Vagina (tissue), 2 donors: Measurements from ENCODE around the gene SUSD6.

Source experiments
- POLR2A ChIP-seq, 2 donors: fragments of 450-650 bp; IDR thresholded peaks; one replicate each; pipeline ENCODE4 v1.6.1; 2017; ENCODE audit warnings: antibody characterized with exemption in 2 of 2, mild to moderate bottlenecking in 2 of 2, moderate library complexity in 2 of 2
- POLR2AphosphoS5 ChIP-seq, 2 donors: sonication (generic); formaldehyde crosslinking; IDR thresholded peaks; one replicate each; pipeline ENCODE4 v1.9.0; 2017; ENCODE audit warnings: antibody characterized with exemption in 2 of 2, mild to moderate bottlenecking in 2 of 2, low read depth in 1 of 2; ENCODE audit not compliant: insufficient read depth in 1 of 2
- TF ChIP-seq, protein P1 (sequence below), 3 experiments: fragments of 450-650 bp in 2 of 3; fragments of 200-600 bp in 1 of 3; sonication (generic) in 1 of 3; IDR thresholded peaks; one replicate each; pipeline ENCODE4 v1.5.1; 2017 to 2019; ENCODE audit warnings: antibody characterized with exemption in 3 of 3, mild to moderate bottlenecking in 2 of 3, moderate library complexity in 2 of 3

DNA sequence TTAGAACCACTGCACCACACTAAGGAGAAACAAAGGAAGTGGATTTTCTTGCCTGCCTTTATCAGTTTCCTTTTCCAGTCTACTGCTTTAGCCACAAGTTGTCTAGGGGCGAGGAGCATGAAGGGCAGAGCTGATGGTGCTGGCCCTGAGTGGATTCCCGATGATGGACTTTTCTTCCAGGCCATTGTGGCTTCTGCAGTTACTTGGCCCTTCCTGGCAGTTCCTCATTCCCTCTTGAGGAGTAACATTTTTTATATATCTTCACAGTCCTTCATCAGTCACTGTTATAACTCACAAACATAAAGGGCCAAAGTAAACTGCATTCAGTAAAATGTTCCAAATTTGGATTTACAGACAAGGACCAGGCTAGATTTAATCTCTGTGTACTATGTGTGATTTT, 94.3 kb downstream of the SUSD6 start:
- TF ChIP-seq, protein P1, sequence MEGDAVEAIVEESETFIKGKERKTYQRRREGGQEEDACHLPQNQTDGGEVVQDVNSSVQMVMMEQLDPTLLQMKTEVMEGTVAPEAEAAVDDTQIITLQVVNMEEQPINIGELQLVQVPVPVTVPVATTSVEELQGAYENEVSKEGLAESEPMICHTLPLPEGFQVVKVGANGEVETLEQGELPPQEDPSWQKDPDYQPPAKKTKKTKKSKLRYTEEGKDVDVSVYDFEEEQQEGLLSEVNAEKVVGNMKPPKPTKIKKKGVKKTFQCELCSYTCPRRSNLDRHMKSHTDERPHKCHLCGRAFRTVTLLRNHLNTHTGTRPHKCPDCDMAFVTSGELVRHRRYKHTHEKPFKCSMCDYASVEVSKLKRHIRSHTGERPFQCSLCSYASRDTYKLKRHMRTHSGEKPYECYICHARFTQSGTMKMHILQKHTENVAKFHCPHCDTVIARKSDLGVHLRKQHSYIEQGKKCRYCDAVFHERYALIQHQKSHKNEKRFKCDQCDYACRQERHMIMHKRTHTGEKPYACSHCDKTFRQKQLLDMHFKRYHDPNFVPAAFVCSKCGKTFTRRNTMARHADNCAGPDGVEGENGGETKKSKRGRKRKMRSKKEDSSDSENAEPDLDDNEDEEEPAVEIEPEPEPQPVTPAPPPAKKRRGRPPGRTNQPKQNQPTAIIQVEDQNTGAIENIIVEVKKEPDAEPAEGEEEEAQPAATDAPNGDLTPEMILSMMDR (IDR thresholded peaks at IDR 0.05) = no peak
- TF ChIP-seq POLR2A (IDR thresholded peaks at IDR 0.05) = no peak
- no peak for TF ChIP-seq POLR2AphosphoS5 (IDR thresholded peaks at IDR 0.05; ENCODE audit: insufficient read depth in 1 of 2, low read depth in 1 of 2)
